ENCODE measurements around the gene LIMCH1.
"Not testable (repeated sequence)": the region's sequence is repeated elsewhere in the genome, so short reads cannot be mapped to it uniquely, and the experiment has no call there.

The LIMCH1 gene, protein sequence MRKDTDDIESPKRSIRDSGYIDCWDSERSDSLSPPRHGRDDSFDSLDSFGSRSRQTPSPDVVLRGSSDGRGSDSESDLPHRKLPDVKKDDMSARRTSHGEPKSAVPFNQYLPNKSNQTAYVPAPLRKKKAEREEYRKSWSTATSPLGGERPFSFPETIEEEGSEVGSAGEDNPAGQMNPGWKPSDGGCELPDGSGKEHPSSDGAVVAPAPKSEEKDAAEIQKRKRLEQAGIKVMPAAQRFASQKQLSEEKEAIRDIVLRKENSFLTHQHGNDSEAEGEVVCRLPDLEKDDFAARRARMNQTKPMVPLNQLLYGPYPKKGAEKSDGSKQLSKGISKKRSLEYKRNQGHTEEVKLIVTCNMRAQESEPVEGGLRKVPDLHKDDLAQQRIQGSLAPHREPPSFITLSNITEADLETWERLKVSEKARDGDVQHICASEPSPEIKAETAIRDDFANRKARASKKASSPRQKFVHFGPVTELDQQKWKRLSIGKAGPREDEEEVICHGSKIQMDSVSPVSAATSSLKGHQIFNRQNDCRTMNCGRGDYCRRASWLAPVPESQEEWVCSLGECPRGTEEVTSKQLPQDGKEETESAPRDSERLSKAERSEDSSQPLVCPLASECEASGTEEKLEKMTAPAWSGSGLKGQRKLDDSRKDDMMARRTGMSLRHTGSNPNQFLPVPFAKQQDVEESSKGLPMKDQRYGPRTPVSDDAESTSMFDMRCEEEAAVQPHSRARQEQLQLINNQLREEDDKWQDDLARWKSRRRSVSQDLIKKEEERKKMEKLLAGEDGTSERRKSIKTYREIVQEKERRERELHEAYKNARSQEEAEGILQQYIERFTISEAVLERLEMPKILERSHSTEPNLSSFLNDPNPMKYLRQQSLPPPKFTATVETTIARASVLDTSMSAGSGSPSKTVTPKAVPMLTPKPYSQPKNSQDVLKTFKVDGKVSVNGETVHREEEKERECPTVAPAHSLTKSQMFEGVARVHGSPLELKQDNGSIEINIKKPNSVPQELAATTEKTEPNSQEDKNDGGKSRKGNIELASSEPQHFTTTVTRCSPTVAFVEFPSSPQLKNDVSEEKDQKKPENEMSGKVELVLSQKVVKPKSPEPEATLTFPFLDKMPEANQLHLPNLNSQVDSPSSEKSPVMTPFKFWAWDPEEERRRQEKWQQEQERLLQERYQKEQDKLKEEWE (N-terminal part only)

DNA sequence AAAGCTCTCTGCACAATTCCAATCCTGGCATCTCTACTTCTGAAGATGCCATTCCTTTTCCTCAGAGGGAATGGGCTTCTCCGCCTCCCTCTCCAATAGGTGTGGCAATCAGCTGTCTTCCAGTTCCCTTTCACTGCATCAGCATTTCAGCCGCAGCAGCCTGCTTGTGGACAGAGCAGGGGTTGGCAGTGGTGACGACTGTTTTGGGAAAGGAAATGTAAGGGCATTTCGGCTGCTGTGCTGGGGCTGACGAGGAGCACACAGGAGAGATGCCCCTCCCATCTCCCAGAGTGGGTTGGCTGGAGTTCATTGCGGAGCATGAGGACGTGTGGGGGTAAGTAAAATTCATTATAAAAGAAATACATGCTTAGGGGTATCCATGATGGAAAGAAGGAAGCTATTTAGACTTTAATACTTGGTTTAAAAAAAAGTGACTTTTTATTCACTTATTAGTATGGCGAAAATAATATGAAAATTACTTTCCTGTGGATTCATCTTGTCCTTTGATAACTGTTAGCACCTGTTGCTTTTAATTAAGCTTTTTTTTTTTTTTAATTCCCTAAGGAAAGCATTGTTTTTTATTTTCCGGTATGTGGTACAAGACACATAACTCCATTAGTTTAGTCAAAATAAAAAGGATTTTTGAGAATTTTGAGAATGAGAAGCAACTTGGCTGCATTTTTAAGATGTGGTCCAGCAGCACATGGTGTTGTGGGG, at the start of gene LIMCH1:
Gene LIMCH1, plus strand, starts transcription at position 141 of the 717 bp plus-strand sequence. CDS start 67,839 bp downstream, outside the sequence.
- DNase-seq, result no peak

DNA sequence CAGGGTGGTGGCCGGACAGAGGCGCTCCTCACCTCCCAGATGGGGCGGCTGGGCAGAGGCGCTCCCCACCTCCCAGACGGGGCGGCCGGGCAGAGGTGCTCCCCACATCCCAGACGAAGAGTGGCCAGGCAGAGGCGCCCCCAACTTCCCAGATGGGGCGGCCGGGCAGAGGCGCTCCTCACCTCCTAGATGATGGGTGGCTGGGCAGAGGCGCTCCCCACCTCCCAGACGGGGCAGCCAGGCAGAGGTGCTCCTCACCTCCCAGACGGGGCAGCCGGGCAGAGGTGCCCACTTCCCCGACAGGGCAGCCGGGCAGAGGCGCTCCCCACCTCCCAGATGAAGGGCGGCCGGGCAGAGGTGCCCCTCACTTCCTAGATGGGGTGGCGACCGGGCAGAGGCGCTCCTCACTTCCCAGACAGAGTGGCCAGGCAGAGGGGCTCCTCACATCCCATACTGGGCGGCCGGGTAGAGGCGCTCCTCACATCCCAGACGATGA, 46.8 kb upstream of the LIMCH1 start:
- DNase-seq, result not testable (repeated sequence)

DNA sequence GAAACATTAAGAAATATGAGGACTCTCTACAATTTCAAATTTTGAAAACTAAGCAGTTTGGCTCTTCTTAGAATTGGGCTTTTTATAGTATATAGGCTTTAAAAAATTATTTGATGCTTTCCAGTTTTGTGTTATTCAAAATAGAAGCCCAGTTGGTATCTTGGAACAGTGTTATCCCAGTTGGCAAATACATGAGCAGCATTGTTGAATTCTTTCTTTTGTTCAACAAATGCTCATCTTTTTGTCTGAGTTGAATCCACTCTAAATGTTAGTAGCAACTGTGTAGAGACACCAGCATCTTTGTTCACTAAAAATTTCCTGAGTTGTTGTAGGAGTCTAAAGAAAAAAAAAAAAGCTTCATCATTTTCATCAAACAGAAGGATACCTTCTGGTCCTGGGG, 41.0 kb upstream of the LIMCH1 start:
- no peak for DNase-seq

DNA sequence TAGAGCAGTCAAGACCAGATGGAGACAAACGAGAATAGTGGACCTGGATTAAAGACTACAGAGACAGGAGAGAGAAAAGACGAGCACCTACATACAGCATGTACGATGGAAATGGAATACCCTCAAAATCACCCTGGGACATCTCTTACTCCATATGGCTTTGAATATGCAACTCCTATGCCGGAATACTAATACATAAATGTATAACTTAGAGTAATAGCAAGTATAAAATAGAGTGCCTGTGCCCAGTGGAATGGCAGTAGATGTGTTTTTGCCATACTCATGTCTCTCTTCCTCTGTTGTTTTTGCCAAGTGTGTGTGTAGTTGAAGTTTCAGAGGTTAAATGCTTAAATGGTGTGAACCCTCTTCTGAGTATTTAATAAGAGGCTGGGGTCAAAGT, 39.8 kb upstream of the LIMCH1 start:
- no peak for DNase-seq

DNA sequence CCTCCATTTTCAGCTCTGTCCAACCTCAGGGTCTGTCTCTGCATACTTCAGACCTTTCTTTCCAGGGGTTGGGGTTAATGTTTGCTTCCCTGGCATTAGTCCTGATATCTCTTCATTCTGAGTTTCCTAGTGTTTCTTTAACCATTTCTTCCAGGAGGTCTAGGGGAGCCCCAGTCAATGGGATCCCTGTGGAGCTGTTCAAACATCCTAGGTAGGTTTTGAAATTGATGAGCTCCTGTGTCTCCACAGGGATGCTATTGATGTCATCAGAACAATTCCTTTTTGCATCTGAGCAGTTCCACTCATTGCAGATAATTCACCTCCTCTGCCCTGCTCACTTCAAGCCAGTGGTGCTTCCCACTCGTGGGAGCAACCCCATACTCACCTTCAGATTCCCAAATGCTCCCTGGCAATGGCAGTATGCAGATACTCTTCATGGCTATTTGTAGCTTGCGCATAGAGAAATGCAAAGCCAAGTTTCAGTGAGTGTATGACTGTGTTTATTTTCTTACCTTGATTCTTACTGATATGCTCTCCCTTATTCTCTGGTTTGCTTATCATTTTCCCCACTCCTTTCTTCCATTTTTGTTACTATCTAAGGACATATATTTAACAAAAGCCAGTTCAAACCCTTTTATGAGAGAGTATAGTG, 33.7 kb upstream of the LIMCH1 start:
- DNase-seq, result no peak

DNA sequence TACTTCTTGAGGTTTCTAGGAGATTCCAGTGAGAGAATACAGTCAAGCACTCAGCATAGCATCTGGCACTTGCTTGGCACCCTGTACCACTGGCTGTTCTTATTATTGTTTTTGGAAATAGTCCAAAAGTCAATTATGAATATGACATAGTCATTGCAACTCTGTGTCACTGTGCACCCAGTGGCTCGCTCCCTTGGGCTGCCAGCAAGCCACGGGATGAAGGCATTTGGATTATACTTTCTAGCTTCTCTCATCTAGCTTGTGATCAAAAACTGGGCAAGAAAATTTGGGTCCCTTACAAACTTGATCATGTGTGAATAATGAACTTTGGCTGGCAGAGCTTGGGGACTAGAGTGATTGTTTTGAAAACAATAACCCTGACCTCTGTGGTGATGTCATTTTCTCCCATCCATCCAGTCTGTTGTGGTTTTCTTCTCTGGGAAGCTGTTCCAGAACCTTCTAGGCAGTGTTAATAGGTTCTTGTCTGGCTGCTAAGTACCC, 32.7 kb upstream of the LIMCH1 start:
- DNase-seq, result no peak

DNA sequence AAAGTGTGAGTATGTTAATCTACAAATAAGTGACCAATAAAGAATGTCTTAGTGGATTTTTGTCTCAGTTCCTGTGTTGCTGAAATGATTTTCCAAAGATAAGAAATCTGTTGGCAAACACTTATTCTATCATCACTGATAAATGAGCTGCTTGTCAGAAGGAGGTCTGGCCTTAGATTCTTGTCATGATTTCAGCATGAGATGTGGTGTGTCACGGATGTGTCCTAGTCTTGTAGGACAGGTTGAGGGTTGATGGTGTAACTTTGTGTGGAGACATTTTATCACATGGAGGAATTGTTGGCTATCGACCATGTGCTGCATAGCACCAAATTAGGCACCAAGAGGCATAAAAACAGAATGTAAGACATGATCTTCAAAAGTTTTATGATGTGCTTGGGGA, 31.8 kb upstream of the LIMCH1 start:
- DNase-seq, result no peak

DNA sequence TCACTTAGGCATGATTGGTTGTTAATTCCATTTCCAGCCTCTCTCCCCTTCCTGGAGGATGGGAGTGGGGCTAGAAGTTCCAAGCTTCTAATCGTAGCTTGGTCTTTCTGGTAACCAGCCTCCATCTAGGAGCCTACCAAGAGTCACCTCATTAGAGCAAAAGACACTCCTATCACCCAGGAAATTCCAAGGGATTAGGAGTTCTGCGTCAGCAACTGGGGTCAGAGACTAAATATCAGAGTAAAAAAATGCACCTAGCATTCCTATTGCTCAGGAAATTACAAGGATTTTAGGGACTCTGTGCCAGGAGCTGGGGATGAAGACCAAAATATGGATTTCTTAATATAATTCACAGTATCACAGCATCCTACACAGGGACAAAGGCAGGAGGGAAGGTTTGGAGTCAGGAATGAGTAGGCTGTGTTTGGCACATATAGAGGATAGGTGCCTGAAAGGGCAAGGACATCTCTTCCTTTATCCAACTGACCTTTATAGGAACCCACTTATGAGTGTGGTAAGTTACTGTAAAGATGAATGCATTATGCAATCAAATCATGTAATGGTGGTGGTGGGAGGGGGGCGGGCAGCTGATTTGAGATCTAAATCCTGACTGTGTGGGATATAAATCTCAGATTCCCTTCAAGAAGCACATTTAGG, 30.5 kb upstream of the LIMCH1 start:
- no peak for DNase-seq

DNA sequence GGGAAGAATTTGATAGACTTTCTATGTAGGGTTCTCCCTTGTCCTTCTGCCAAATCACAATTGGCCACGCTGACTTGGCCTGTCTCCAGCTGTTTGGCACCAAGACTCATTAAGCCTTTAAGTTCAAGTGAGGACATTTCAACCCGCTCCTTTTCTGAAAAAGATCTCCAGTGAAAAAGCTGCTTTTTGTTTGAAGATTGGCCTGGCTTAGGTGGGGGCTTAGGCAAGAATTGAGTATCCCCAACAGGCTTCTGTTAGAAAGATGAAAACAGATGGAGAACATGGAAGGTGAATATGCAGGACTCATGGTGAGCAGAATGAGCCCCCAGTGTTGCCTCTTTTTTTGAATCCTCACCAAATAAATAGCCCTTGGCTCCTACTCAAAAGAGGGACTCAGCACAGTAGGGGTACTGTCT, 28.5 kb upstream of the LIMCH1 start:
- DNase-seq, result no peak

DNA sequence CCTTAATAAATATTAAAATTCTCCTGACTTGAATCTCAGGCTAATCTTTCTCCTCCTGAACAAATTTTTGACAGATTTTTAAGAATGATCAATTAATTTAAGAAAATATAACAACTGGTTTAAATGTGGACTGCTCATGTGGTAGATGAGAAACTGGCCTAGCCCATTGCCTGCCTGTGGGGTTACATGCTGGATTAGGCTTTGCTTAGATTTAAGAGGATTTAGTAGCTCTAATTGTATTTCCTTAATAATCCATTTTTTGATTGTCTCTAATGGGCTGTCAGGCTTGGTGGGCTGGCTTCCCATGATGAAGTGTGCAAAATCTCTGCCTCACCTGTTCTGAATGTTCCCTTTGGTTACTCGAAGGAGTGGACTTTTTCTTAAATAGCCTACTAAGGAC, 27.8 kb upstream of the LIMCH1 start:
- no peak for DNase-seq

DNA sequence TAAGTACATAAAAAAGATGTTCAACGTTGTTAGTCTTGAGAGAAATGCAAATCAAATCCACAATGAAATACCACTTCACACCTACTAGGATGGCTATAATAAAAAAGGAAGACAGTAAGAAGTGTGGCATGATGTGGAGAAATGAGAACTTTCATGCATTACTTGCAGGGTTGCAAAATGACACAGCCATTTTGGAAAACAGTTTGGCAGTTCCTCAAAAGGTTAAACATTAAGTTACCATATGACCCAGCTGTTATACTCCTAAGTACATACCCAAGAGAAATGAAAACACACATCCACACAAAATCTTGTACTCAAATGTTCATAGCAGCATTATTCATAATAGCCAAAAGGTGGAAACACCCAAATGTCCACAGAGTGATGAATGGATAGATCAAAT, 25.8 kb upstream of the LIMCH1 start:
- DNase-seq, result no peak

DNA sequence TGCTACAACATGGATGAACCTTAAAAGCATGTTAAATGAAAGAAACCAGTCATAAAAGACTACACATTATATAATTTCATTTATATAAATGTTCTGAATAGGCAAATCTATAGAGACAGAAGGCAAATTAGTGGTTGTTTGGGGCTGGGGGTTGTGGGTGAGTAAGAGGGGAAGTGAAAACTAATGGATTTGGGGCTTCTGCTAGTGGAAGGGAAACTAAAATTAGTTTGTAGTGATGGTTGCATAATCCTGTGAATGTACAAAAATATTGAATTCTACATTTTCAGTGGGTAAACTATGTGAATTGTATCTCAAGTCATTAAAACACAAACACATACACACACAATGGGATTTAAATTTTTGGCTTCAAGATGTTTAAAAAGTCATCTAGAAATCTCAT, 25.4 kb upstream of the LIMCH1 start:
- no peak for DNase-seq

DNA sequence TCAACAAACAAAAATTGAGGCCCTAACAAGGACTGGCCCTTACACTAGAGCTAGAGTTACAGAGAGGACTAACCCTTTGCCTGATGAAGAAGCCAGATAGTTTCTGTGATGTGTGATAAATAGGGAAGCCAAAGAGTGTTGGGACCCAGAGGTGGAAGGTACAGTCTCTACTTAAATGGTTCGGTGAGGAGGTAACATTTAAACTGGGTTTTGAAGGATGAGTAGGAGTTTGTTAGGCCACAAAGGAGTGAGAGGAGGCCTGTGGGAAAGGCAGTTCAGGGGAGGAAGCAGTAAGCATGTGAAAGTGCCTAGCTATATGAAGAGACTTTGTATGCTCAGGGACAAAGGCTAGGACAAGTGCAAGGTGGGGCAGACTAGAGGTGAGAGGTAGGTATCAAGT, 23.8 kb upstream of the LIMCH1 start:
- DNase-seq, result no peak

DNA sequence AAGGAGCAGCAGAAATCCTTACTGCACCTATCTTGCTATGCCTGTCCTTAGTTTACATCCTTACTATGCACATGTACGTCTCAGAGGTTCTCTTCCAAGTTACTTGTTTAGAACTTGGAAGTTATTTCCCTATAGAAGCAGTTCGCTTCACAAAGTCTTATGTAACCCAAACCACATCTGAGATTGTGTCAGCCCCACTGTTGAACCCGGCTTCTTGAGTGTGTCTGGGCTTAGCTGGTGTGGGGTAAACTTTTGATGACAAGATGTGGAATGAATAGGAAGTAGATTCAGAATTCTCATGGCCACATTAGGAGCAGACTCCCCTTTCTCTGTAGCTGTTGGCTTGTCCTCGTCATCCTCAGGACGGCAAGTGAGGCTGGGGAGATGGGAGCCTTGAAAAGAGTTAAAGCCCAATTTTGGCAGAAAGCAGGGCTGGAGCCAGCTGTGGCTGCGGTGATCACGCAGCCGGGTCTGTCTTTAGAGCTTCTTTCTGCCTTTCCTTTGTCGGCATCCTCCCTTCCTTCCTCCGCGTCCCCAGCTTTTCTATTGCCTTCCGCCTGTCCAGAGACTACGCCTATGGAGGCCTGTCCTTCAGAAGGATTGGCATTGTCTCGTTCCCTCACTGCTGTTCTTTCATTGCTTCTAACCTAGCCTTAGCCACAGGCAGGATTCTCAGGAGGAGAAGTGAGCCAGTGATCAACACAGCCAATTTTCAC, 23.0 kb upstream of the LIMCH1 start:
- DNase-seq, result no peak

DNA sequence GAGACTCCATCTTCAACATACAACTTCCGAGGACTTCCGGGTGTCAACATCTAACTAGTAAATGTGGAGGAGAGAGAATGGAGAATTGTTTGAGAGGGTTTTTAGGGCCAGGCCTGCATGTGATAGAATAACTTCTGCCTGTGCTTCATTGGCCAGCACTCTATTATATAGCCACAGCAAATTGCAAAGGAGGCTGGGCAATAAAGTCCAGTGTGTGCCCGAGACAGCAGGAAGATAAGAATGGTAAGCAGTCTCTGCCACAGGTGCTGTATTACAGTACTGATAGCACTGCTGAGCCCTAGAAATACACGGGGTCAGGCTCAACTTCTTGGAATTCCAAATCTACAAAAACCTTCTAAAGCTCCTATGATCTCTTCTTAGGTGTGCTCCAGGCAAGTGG, 20.8 kb upstream of the LIMCH1 start:
- DNase-seq, result no peak

DNA sequence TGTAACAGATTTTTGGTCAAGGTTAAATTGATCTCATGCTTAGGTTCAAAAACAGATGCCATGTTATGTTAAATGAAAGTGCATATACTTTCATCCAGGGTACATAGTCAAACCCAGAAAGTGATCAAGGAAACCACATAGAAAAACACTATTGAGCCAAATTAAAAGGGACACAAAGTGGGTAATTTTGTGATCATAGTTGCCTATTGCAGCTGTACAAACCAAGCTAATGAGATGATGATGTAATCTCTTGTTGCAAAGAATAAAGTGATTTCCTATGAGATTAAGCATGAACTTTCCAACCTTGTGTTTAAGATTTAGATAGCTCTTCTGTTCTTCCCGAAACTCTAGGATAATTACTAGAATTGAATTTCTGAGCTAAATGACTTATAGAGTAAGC, 20.2 kb upstream of the LIMCH1 start:
- DNase-seq, result no peak

DNA sequence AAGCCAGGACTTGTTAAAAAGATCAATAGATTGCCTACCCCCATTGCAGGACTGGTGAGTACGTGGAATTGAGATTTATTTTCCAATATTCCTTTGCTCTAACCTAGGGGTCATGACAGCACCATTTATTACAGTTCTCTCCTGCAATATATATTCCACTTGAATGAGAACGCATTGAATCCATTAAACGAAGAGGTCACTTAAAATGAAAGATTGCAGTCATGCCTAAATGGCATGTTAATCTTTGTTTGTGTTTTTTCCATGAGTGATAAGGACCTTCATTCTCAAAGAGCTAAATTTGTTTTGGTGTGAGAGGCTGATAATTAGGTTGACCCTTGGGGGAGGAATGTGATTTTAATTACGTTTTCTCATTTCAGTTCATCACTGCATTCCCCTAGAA, 13.5 kb upstream of the LIMCH1 start:
- no peak for DNase-seq

DNA sequence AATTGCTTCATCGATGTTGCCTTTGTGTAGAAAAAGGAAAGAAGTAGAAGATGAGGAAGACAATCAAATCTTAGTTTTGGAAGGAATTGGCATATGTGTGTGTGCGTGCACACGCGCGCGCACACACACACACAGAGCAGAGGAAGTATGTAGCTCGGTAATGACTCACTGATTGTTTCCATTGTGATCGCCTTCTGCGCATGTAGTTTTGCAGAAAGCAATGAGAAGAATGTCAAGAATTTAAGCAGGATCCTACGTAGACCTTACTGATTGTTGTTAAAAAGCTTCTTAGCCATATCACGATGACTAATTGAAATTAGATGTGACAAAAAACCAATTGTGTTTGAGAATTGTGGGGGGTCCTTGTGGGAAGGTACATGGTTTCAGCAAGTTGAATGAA, 12.8 kb upstream of the LIMCH1 start:
- no peak for DNase-seq

DNA sequence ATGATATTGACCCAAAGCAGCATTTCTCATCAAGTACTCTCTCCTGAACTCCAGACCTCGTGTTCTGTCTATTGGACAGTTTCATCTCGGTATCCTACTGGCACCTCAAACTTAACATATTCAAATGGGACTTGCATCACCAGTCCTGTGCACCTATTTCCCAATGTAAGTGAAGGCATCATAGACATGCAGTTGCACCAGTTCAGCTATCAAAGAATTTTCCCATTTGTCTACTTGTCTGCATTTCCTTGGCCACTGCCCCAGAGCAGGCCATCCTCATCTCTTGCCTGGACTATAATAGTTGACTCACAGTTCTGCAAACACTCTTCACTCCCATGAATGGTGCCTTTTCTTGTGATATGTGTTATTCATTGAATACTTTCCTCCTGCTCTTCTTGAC, 11.3 kb upstream of the LIMCH1 start:
- DNase-seq, result no peak

DNA sequence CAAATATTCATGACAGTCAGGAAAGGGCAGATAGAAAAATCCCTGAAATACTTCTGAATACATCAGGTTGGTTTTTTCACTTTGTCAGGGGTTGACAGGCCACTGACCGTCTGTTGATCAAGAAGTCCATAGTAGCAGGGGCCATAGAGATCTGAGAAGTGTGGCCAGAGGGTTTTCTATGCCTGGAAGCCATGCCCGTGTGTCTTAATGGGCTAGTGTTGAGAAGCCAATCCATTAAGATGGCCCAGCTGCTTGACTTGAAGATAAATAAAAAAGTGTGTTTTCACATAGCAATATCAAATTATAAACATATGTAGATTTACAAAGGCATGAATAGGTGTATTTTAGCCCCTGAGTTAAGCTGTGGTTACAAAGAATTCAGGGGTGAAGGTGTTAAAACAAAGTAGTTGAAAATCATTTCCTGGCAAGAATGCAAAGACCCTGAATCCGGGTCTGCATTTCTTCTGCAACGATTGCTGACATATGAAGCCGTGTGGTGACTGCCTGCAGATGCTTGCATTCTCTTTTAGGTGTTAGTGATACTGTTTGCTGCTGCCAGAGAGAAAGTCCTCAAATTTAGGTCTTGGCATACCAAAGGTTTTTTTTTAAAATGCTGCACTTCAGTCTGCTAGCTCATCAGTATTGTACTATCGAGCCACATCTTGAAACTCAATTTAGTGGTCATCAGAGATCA, 9.3 kb upstream of the LIMCH1 start:
- no peak for DNase-seq
